HG03159 (cell line): ENCODE measurements around the gene PHC2.
A peak's percentile ranks its signal among the peaks of the same experiment; 100 is the strongest.
"Not testable (repeated sequence)": the region's sequence is repeated elsewhere in the genome, so short reads cannot be mapped to it uniquely, and the experiment has no call there.

Experiments used
- ATAC-seq: cut with Tn5 transposase; IDR thresholded peaks from one replicate; pipeline ENCODE4 v1.9.1; 2021; ENCODE audit warnings: mild to moderate bottlenecking, moderate library complexity; ENCODE audit not compliant: unreplicated experiment

Gene PHC2

DNA sequence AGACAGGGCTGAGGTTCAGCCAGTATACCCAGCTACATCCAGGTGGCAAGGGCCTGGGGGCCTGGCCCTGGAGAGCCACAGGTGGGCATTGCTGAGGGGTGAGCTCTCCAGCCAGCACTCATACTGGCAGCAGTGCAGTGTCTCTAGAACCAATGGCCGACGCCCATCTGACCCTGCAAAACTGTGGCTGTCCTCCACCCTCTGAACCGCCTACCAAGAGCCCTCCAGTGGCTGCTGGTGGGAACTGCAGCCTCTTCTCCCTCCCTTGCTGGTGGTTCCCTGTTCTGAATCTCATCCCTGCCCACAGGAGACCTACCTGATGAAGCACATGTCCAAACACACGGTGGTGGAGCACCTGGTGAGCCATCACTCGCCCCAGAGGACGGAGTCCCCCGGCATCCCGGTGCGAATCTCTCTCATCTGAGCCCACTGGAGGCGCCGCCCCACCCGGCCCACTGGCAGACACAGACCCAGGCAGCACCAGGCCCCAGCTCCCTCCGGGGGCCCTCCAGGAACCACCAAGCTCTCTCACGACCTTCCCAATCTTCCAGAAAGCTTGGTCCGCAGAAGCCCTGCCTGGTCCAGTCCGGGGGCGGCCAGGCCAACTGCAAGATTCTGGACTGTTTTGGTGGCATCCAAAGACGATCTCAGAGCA lies 132.1 kb downstream of the PHC2 start:
- ATAC-seq = peak; percentile 49

DNA sequence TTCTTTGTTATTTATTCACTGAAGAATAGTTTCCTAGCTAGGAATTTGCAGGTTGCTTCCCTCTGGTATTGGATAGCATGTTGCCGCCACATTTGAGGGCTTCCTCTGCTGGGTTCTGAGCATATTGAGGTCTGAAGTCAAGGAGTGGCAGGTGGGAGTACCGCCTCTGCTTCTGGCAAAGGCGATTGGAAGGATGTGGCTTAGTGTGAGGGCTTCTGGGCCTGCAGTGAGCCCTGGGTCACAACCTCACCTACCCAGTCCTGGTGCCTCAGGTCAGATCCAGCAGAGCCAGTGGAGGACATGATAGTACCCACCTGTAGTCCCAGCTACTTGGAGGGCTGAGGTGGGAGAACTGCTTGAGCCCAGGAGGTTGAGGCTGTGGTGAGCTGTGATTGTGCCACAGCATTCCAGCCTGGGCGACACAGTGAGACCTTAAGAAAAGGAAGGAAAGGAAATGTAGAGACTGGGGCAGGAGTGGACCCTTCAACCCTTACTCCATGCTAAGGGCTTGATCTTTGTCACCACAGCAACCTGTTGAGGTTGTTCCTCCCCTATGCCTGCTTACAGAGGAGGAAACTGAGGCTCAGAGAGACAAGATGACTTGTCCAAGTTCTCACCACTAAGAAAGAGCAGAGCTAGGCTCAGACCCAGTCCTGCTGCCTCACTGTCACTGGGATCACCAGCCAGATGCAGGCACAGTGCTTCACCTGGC lies 132.8 kb downstream of the PHC2 start:
- no peak for ATAC-seq

DNA sequence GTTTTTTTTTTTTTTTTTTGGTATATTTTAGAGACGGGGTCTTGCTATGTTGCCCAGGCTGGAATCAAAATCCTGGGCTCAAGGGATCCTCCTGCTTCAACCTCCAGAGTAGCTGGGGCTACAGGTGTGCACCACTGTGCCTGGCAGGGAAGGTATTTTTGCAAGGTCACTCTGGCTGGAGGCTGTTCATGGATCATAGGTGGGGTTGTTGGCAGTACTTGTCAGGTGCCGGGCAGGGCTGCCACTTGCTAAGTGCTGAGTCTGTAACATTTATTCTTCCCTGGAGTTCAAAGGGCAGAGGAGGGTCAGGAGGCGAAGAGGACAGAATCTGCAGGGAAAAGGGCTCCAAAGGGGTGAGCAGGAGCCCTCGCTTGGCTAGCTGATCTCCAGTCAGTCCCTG lies 134.1 kb downstream of the PHC2 start:
- no peak for ATAC-seq

- no peak for ATAC-seq
Observed at GRCh38 chr1:33296082-33296458, 134.8 kb downstream of the PHC2 start.

GRCh38 chr1:33295450-33296081 lies 135.3 kb downstream of the PHC2 start:
- ATAC-seq = peak; percentile 54

GRCh38 chr1:33295023-33295422 lies 135.9 kb downstream of the PHC2 start:
- ATAC-seq = no peak

- no peak for ATAC-seq
Observed at GRCh38 chr1:33294071-33295010, 136.6 kb downstream of the PHC2 start.

DNA sequence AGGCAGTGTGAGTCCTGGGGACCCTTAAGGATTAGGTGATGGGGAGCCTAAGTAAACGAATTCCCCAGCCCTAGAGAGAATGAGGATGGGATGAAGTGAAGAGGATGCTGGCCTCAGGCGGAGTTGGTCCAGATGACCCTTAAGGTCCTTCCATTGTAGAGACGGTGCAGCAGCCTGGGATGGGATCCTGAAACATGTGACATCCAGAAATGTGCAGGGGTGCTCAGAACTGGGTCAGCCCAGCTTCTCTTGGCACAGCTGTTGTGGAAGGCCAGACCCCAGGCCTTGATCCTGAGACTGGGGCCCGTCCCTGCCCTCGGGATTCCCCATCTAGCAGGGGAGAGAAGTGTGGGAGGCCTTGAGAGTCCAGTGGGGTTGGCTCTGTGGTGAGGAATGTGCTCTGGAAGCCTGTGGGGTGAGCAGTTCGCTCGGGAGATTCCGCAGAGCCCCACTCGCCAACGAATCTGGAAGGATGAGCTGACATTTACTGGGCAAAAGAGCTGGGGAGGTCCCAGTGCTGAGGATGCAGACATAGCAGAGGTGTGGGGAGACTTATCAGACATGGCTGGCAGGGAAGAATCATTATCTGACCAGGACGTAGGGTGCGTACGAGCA lies 138.1 kb downstream of the PHC2 start:
- no peak for ATAC-seq

DNA sequence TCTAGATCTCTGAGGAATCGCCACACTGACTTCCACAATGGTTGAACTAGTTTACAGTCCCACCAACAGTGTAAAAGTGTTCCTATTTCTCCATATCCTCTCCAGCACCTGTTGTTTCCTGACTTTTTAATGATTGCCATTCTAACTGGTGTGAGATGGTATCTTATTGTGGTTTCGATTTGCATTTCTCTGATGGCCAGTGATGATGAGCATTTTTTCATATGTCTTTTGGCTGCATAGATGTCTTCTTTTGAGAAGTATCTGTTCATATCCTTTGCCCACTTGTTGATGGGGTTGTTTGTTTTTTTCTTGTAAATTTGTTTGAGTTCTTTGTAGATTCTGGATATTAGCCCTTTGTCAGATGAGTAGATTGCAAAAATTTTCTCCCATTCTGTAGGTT lies 140.3 kb downstream of the PHC2 start:
- ATAC-seq = not testable (repeated sequence)

DNA sequence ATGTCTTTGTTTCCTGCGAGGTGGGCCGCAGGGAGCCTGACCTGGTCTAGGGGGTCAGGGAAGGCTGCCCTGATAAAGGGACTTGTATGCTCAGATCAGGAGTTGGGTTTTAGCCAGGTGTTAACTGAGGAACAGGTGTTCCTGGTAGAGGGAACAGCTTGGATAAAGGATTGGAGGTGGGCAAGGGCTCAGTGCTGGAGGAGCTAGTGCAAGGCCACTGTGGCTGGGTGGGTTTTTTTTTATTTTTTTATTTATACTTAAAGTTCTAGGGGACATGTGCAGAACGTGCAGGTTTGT lies 141.1 kb downstream of the PHC2 start:
- ATAC-seq = no peak

DNA sequence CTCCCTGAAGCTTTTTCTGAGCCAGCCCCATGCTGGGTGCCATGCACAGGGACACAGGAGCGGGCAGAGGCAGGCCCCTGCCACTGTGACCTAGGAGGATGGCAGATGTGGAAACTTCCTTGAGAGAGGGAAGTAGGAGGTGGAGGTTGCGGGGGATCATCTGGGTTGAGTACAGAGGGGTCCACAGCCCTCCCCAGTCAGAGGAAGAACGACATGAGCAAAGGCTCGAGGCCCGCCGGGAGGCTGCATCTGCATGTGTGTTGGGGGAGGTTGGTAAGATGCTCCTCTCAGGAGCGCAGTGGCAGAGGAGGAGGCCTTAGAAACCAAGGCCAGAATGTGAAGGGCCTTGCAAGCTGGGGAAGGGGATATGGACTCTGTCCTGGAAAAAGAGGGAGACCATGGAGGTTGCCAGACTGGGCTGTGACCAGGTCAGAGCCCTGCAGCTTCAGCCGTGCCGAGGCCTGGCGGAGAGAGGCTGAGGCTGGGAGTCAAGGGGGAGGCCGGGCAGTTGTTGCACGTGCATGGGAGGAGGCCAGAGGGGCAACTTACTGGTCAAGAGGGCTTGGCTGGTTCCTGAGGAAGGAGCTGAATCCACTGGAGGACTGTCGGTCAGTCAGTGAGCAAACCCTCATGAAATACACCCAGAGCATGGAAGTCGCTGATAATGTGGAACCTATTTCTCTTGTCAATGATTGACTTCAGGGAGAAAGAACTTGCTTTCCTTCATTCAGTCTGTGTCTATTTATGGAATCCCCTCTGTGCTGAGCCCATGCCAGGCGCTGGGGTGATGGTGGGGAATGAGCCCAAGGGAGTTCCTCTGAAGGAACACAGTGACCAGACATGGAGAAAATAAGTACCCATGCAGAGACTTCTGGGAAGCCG lies 141.7 kb downstream of the PHC2 start:
- ATAC-seq = no peak

DNA sequence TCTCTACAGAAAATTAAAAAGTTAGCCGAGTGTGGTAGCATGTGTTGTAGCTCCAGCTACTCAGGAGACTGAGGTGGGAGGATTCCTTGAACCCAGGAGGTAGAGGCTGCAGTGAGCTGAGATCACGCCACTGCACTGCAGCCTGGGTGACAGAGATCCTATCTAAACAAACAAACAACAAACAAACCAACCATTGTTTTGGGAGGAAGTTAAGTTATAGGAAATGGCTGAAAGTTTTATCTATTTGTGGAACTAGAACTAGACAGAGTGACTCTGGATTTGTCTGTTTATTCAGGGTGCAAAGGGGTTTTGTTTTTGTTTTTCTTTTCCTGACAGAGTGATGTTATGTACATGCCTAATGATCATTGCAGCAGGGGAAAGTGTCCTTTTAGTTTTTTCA lies 143.6 kb downstream of the PHC2 start:
- ATAC-seq = no peak

- no peak for ATAC-seq
Observed at GRCh38 chr1:33286451-33287185, 144.3 kb downstream of the PHC2 start.

- no peak for ATAC-seq
Observed at GRCh38 chr1:33284049-33284448, 146.8 kb downstream of the PHC2 start.

DNA sequence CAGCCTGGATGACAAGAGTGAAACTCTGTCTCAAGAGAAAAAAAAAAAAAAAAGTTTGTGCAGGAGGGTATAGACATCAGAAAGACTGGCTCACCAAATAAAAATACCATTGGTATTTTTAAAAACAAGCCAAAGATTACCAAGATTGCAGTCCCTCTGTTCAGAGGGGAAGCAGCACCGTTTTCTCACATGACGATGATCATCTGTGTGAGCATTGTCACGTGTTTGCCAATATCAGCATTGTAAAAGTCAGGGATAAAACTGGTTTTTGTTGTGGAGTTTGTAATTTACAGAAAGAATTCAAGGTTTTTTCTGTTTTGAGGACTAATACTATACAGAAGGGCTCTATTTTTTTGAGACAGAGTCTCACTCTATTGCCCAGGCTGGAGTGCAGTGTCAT lies 148.1 kb downstream of the PHC2 start:
- no peak for ATAC-seq

DNA sequence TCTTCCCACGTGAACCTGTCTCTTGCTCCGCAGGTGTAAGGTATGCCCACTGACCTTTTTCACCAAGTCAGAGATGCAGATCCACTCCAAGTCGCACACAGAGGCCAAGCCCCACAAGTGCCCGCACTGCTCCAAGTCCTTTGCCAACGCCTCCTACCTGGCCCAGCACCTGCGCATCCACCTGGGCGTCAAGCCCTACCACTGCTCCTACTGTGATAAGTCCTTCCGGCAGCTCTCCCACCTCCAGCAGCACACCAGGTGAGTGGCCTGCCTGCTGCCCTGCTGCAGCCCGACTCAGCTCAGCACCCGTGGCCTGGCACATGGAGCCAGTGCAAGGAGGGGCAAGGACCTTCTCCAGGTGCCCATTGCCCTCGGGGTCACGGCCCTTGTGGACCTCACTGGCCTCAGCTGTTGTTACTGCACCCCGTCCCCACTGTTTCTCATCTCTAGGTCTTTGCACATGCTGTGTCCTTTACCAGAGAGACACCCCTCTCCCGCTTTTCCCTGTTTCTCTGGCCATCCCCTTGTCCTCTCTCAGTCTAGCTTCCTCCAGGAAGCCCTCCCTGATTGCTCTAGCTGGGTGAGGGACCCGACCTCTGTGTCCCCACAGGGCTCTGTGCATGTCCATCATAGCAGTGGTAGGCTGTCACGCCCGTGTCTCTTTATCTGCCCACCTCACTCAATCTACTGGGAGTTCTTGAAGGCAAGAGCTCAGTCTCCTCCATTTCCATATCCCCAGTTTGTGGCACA lies 149.2 kb downstream of the PHC2 start:
- ATAC-seq = no peak

GRCh38 chr1:33280091-33280661 lies 150.7 kb downstream of the PHC2 start:
- no peak for ATAC-seq

DNA sequence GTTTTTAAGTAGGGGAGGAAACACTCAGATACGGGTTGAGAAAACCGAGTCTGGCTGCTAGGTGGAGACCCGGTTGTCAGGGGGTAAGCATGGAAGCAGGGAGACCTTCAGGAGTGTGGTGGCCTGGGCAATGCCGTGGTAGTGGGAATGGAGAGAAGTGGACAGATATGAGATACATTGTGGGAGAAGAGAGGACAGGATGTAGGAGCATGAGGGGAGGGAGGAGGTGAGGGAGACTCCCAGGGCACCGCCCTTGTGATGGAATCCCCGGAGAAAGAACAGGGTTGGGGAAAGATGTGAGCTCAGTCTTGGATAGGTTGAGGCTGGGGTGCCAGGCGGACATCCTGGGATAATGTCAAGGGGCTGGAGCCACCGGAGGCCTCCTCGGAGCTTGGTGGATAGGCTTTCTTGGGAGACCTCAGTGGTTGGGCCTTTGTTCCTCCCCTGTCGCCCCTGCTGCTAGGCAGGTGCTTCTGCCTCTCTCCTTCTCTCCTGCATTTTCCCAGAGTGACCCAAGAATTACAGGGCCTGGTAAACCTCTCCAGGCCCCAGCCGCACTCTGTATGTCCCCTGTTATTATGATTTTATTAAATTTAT lies 153.3 kb downstream of the PHC2 start:
- no peak for ATAC-seq
